ENCODE results near the gene BCL6B. TPM values are rescaled to one million over a fixed set of nuclear protein-coding genes. Genes with fewer than 3 reads are reported as not detected.
"Not testable (repeated sequence)": the region's sequence is repeated elsewhere in the genome, so short reads cannot be mapped to it uniquely, and the experiment has no call there.

Gene BCL6B
- total RNA-seq, 1 experiment from 2014 or later: not detected

DNA sequence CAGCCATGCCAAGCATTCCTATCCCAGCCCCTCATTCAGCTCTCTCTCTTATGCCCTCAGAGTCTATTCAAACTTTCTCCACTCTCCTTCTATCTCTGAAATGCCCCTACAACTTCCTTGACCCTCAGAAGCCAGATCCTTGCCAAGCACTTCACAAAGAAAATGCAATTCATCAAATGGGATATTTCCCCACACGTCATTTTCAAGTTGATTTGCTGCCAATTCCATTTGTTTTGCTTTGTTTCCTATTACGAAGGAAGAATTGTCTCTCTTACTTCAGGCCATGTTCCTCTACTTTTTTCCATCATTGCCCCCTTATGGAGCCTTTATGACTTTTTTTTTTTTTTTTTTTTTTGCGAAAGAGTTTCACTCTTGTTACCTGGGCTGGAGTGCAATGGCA is 36.2 kb upstream of the BCL6B start:
- Mint-ChIP-seq H3K27ac (ENCODE audit: unreplicated experiment) (no peak overlapping the region), H3K4me1 (ENCODE audit: low read depth, unreplicated experiment) (no peaks in the 10 kb centered on the region), H3K27me3 (ENCODE audit: unreplicated experiment) (no peaks in the 10 kb centered on the region), H3K36me3 (ENCODE audit: insufficient read depth, unreplicated experiment) (no peaks in the 10 kb centered on the region), H3K4me3 (ENCODE audit: low read depth, unreplicated experiment) (no peak overlapping the region), H3K9me3 (ENCODE audit: low read depth, unreplicated experiment) (no peaks in the 10 kb centered on the region)
- BruUV-seq (replicated peaks): no TSS peak
- TF ChIP-seq CTCF (IDR thresholded peaks at IDR 0.05; ENCODE audit: unreplicated experiment): no peak
- intact Hi-C loops (cut with micrococcal nuclease; ENCODE audit: unreplicated experiment): no loop called here
- CTCF ChIA-PET: no interaction called here
- DNase-seq: no peak

GRCh38 chr17:6989779-6990178 is 33.1 kb upstream of the BCL6B start:
- Mint-ChIP-seq H3K4me1 (ENCODE audit: low read depth, unreplicated experiment) (no peaks in the 10 kb centered on the region), H3K4me3 (ENCODE audit: low read depth, unreplicated experiment) (no peak overlapping the region), H3K27ac (ENCODE audit: unreplicated experiment) (no peak overlapping the region), H3K36me3 (ENCODE audit: insufficient read depth, unreplicated experiment) (peaks cover 6% of the 10 kb centered on the region), H3K9me3 (ENCODE audit: low read depth, unreplicated experiment) (no peaks in the 10 kb centered on the region), H3K27me3 (ENCODE audit: unreplicated experiment) (no peaks in the 10 kb centered on the region)
- CTCF ChIA-PET: no interaction called here
- BruUV-seq (replicated peaks): no TSS peak
- intact Hi-C loops (cut with micrococcal nuclease; ENCODE audit: unreplicated experiment): no loop called here
- TF ChIP-seq CTCF (IDR thresholded peaks at IDR 0.05; ENCODE audit: unreplicated experiment): no peak
- no peak for DNase-seq

DNA sequence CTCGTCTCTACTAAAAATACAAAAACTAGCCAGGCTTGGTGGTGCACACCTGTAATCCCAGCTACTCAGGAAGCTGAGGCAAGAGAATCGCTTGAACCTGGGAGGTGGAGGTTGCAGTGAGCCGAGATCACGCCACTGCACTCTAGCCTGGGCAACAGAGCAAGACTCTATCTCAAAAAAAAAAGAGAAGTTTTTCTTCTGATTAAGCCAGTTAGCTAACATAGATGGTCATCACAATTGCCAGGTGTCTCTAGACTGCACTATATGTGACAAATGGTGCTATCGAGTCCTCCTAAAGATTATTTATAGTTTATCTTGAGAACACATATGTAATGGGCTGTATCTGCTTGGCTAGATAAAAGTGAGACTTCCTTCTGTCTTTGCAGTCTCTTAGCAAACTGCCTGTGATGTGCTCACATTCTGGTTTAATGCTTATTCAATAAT is 29.2 kb upstream of the BCL6B start:
- H3K4me1 Mint-ChIP-seq (ENCODE audit: low read depth, unreplicated experiment); H3K27ac Mint-ChIP-seq (ENCODE audit: unreplicated experiment); H3K9me3 Mint-ChIP-seq (ENCODE audit: low read depth, unreplicated experiment); H3K4me3 Mint-ChIP-seq (ENCODE audit: low read depth, unreplicated experiment); CTCF ChIA-PET; BruUV-seq (replicated peaks); H3K27me3 Mint-ChIP-seq (ENCODE audit: unreplicated experiment); DNase-seq; intact Hi-C loops (cut with micrococcal nuclease; ENCODE audit: unreplicated experiment): not testable (repeated sequence)
- H3K36me3 Mint-ChIP-seq (ENCODE audit: insufficient read depth, unreplicated experiment): peaks cover 14% of the 10 kb centered on the region

DNA sequence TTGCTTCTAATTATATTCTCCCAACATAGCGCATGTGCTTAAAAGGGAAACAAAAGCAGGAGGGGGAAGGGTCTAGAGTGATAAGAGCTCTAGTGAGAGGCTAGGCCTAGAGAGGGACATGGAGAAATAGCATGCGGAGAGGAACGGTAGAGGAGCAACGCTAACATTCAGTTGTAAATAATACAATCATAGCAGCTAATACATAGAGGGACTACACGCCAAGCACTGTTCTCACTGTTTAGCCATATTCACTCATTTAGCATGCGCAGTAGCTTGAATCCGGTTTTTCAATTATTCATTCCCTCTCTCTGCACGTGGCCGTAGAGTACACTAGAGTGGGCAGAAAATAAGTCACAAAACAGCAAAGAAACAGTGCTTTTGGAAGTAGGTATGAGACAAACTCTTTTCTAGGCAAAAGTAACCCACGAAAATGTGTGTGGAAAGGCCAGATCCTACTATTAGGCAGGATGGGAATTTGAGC is 28.7 kb upstream of the BCL6B start:
- Mint-ChIP-seq H3K27ac (ENCODE audit: unreplicated experiment) (no peak overlapping the region), H3K4me1 (ENCODE audit: low read depth, unreplicated experiment) (peaks cover 7% of the 10 kb centered on the region), H3K4me3 (ENCODE audit: low read depth, unreplicated experiment) (no peak overlapping the region), H3K27me3 (ENCODE audit: unreplicated experiment) (no peaks in the 10 kb centered on the region), H3K9me3 (ENCODE audit: low read depth, unreplicated experiment) (no peaks in the 10 kb centered on the region), H3K36me3 (ENCODE audit: insufficient read depth, unreplicated experiment) (peaks cover 14% of the 10 kb centered on the region)
- intact Hi-C loops (cut with micrococcal nuclease; ENCODE audit: unreplicated experiment): no loop called here
- no peak for TF ChIP-seq CTCF (IDR thresholded peaks at IDR 0.05; ENCODE audit: unreplicated experiment)
- CTCF ChIA-PET: no interaction called here
- DNase-seq: no peak
- BruUV-seq (replicated peaks): no TSS peak

GRCh38 chr17:6994666-6995256 is 28.1 kb upstream of the BCL6B start:
- Mint-ChIP-seq H3K27me3 (ENCODE audit: unreplicated experiment) (no peaks in the 10 kb centered on the region), H3K27ac (ENCODE audit: unreplicated experiment) (no peak overlapping the region), H3K4me1 (ENCODE audit: low read depth, unreplicated experiment) (peaks cover 7% of the 10 kb centered on the region), H3K9me3 (ENCODE audit: low read depth, unreplicated experiment) (no peaks in the 10 kb centered on the region), H3K36me3 (ENCODE audit: insufficient read depth, unreplicated experiment) (peaks cover 14% of the 10 kb centered on the region), H3K4me3 (ENCODE audit: low read depth, unreplicated experiment) (no peak overlapping the region)
- TF ChIP-seq CTCF (IDR thresholded peaks at IDR 0.05; ENCODE audit: unreplicated experiment): no peak
- CTCF ChIA-PET: interaction anchor here (0.9 kb wide), 1 partner anchor 84 kb away, joined by 3 read pairs; no protein-coding TSS in a partner anchor
- no TSS peak for BruUV-seq (replicated peaks)
- intact Hi-C loops (cut with micrococcal nuclease; ENCODE audit: unreplicated experiment): no loop called here
- DNase-seq: no peak
